KMS-11 (cell line): ENCODE data around the gene TTC27.

Experiments used
- H2AFZ ChIP-seq: fragments of 200-600 bp; sonication (generic); 2 replicates; pipeline ENCODE4 v1.6.1; 2016; ENCODE audit warnings: antibody characterized with exemption, mixed run types, low read depth
- H3K27ac ChIP-seq: fragments of 200-600 bp; sonication (generic); 2 replicates; pipeline ENCODE4 v1.6.1; 2016; ENCODE audit warnings: mild to moderate bottlenecking, mixed run types
- H3K27me3 ChIP-seq: fragments of 200-600 bp; sonication (generic); 2 replicates; pipeline ENCODE4 v1.6.1; 2017; ENCODE audit warnings: mild to moderate bottlenecking, low read depth, mixed run types, moderate library complexity; ENCODE audit not compliant: insufficient read depth
- H3K36me3 ChIP-seq: fragments of 200-600 bp; sonication (generic); 2 replicates; pipeline ENCODE4 v1.6.1; 2017; ENCODE audit warnings: mild to moderate bottlenecking, mixed run types; ENCODE audit not compliant: insufficient read depth
- H3K4me1 ChIP-seq: fragments of 200-600 bp; sonication (generic); 2 replicates; pipeline ENCODE4 v1.6.1; 2016; ENCODE audit warnings: mild to moderate bottlenecking, low read depth, mixed run types; ENCODE audit not compliant: poor library complexity, severe bottlenecking
- H3K4me2 ChIP-seq: fragments of 200-600 bp; sonication (generic); 2 replicates; pipeline ENCODE4 v1.7.0; 2016; ENCODE audit warnings: mild to moderate bottlenecking, mixed run types
- H3K4me3 ChIP-seq: fragments of 200-600 bp; sonication (generic); IDR thresholded peaks from 2 replicates; pipeline ENCODE4 v1.6.1; 2017; ENCODE audit warnings: low read depth, low read length, mixed read lengths; ENCODE audit not compliant: insufficient read depth
- H3K79me2 ChIP-seq: fragments of 200-600 bp; sonication (generic); 2 replicates; pipeline ENCODE4 v1.6.1; 2016; ENCODE audit warnings: low read depth, mixed run types; ENCODE audit not compliant: insufficient read depth
- H3K9ac ChIP-seq: fragments of 200-600 bp; sonication (generic); 2 replicates; pipeline ENCODE4 v1.6.1; 2016; ENCODE audit warnings: mild to moderate bottlenecking, mixed run types
- H4K20me1 ChIP-seq: fragments of 200-600 bp; sonication (generic); 2 replicates; pipeline ENCODE4 v1.6.1; 2016; ENCODE audit warnings: mild to moderate bottlenecking, mixed run types; ENCODE audit not compliant: insufficient read depth
- CTCF ChIP-seq: fragments of 200-600 bp; sonication (generic); conservative IDR thresholded peaks from 2 replicates; pipeline ENCODE4 v1.6.1; 2017; ENCODE audit warnings: low read depth, mild to moderate bottlenecking, antibody characterized with exemption, low read length, moderate library complexity, mixed read lengths

TTC27 gene

GRCh38 chr2:32810909-32811495 is 183.2 kb downstream of the TTC27 start:
- no peak for TF ChIP-seq CTCF
- Histone ChIP-seq H3K4me2 (no peak overlapping the region), H3K36me3 (no peaks in the 10 kb centered on the region), H3K27me3 (no peaks in the 10 kb centered on the region), H3K27ac (no peak overlapping the region), H4K20me1 (no peaks in the 10 kb centered on the region), H3K79me2 (no peaks in the 10 kb centered on the region), H3K9ac (no peak overlapping the region), H3K4me1 (no peaks in the 10 kb centered on the region), H3K4me3 (no peak overlapping the region), H2AFZ (no peak overlapping the region)

- no peak overlapping the region for H3K4me3 ChIP-seq
- no peaks in the 10 kb centered on the region for H3K79me2 ChIP-seq
- H3K27ac ChIP-seq: no peak overlapping the region
- no peak for TF ChIP-seq CTCF
- H3K4me1 ChIP-seq: no peaks in the 10 kb centered on the region
- H3K9ac ChIP-seq: no peak overlapping the region
- H2AFZ ChIP-seq: no peak overlapping the region
- no peak overlapping the region for H3K4me2 ChIP-seq
- H4K20me1 ChIP-seq: no peaks in the 10 kb centered on the region
- no peaks in the 10 kb centered on the region for H3K27me3 ChIP-seq
- H3K36me3 ChIP-seq: no peaks in the 10 kb centered on the region
Measured at GRCh38 chr2:32811696-32812095, 183.8 kb downstream of the TTC27 start.

- Histone ChIP-seq H4K20me1 (no peaks in the 10 kb centered on the region), H3K4me3 (no peak overlapping the region), H3K4me1 (no peaks in the 10 kb centered on the region), H3K4me2 (no peak overlapping the region), H3K27me3 (no peaks in the 10 kb centered on the region), H2AFZ (no peak overlapping the region), H3K79me2 (no peaks in the 10 kb centered on the region), H3K9ac (no peak overlapping the region), H3K27ac (no peak overlapping the region), H3K36me3 (no peaks in the 10 kb centered on the region)
- TF ChIP-seq CTCF: no peak
Measured at GRCh38 chr2:32812316-32812715, 184.5 kb downstream of the TTC27 start.

GRCh38 chr2:32820088-32820487 is 192.2 kb downstream of the TTC27 start:
- Histone ChIP-seq H3K27me3 (no peaks in the 10 kb centered on the region), H4K20me1 (no peaks in the 10 kb centered on the region), H3K4me1 (no peaks in the 10 kb centered on the region), H3K4me2 (no peak overlapping the region), H2AFZ (no peak overlapping the region), H3K27ac (no peak overlapping the region), H3K9ac (no peak overlapping the region), H3K36me3 (no peaks in the 10 kb centered on the region), H3K79me2 (no peaks in the 10 kb centered on the region), H3K4me3 (no peak overlapping the region)
- TF ChIP-seq CTCF: no peak

GRCh38 chr2:32820701-32821100 is 192.9 kb downstream of the TTC27 start:
- H3K36me3 ChIP-seq: no peaks in the 10 kb centered on the region

More at GRCh38 chr2:32820701-32821100, 192.9 kb downstream of the TTC27 start:
- Histone ChIP-seq H2AFZ (no peak overlapping the region), H3K4me1 (no peaks in the 10 kb centered on the region), H4K20me1 (no peaks in the 10 kb centered on the region), H3K4me2 (no peak overlapping the region), H3K27ac (no peak overlapping the region), H3K4me3 (no peak overlapping the region), H3K79me2 (no peaks in the 10 kb centered on the region), H3K27me3 (no peaks in the 10 kb centered on the region), H3K9ac (no peak overlapping the region)
- no peak for TF ChIP-seq CTCF
